Transverse colon (tissue), 3 donors: ENCODE data around the gene PER2.

ENCODE experiments used
- EP300 ChIP-seq: sonication (generic); formaldehyde crosslinking; IDR thresholded peaks from one replicate; pipeline ENCODE4 v1.6.1; 2017; ENCODE audit warnings: antibody characterized with exemption, low read depth
- POLR2A ChIP-seq: fragments of 450-650 bp; IDR thresholded peaks from one replicate; pipeline ENCODE4 v1.6.1; 2016; ENCODE audit warnings: antibody characterized with exemption, mild to moderate bottlenecking, moderate library complexity
- TF ChIP-seq, protein P1 (sequence below), 5 experiments: fragments of 200-600 bp in 3 of 5; fragments of 450-650 bp in 2 of 5; sonication (generic) in 3 of 5; IDR thresholded peaks; 1 replicate in 2 of 5; 2 replicates in 3 of 5; pipeline ENCODE4 v1.5.1; 2016 to 2017; ENCODE audit warnings: antibody characterized with exemption in 5 of 5, inconsistent platforms in 3 of 5, mild to moderate bottlenecking in 2 of 5, moderate library complexity in 1 of 5

DNA sequence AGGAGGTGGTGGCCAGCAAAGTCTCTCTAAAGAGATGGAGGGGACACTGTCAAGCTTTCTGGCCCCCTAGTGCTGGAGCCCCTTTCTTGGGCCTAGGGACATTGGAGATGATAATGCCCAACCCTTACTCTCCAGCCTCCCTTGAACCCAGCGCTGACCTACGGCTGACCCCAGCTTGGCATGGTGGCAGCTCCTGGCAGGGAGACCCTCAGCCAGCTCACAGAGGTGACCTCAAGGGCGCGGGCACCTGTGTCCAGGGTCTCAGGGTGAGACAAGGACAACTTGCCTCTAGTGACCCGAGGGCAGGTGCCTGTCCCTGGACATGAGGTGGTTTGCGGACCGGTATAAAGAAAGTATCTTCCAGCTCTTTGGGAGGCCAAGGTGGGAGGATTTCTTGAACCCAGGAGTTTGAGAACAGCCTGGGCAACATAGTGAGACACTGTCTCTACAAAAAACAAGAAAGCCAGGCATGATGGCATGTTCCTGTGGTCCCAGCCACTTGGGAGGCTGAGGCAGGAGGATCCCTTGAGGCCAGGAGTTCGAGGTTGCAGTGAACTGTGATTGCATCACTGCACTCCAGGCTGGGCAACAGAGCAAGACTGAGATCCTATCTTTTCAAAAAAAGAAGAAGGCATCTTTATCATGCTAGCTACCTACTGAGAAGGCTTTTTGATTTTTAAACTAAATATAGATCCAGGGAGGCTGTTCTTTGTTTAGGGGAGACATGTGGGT is 3.3 kb upstream of the PER2 start:
- TF ChIP-seq, protein P1, sequence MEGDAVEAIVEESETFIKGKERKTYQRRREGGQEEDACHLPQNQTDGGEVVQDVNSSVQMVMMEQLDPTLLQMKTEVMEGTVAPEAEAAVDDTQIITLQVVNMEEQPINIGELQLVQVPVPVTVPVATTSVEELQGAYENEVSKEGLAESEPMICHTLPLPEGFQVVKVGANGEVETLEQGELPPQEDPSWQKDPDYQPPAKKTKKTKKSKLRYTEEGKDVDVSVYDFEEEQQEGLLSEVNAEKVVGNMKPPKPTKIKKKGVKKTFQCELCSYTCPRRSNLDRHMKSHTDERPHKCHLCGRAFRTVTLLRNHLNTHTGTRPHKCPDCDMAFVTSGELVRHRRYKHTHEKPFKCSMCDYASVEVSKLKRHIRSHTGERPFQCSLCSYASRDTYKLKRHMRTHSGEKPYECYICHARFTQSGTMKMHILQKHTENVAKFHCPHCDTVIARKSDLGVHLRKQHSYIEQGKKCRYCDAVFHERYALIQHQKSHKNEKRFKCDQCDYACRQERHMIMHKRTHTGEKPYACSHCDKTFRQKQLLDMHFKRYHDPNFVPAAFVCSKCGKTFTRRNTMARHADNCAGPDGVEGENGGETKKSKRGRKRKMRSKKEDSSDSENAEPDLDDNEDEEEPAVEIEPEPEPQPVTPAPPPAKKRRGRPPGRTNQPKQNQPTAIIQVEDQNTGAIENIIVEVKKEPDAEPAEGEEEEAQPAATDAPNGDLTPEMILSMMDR (IDR thresholded peaks at IDR 0.05), result no peak
- TF ChIP-seq POLR2A (no peak), EP300 (no peak)
